Adipose tissue (tissue), 3 donors: Measurements from ENCODE around the gene PPOX. TPM values are rescaled to one million over a fixed set of nuclear protein-coding genes. Genes with fewer than 3 reads are reported as not detected.
A peak's percentile ranks its signal among the peaks of the same experiment; 100 is the strongest.

Experiments used
- H3K27ac ChIP-seq: one replicate; pipeline ENCODE4 v1.5.1; 2013; ENCODE audit warnings: low read depth, low read length
- WGBS, 3 donors: extraction: QIAGEN DNeasy Blood & Tissue Kit; methylation state at CpG; one replicate each; pipeline ENCODE4 v1.1.7; 2013; 5-methylcytosine and 5-hydroxymethylcytosine counted together
- polyA plus RNA-seq, 3 donors: library from polyadenylated mRNA; stranded (reverse); fragments of 200-250 nt; gene quantifications; one replicate each; pipeline ENCODE4 v1.2.3, GENCODE V29; 2013
- donor health status: healthy with polysubstance abuse.
- donor health status: Bipolar disorder and iron deficiency.
- donor health status: healthy.

Gene PPOX
- polyA plus RNA-seq, 3 donors, result 11.1 to 33.1 (median 16.2) TPM

DNA sequence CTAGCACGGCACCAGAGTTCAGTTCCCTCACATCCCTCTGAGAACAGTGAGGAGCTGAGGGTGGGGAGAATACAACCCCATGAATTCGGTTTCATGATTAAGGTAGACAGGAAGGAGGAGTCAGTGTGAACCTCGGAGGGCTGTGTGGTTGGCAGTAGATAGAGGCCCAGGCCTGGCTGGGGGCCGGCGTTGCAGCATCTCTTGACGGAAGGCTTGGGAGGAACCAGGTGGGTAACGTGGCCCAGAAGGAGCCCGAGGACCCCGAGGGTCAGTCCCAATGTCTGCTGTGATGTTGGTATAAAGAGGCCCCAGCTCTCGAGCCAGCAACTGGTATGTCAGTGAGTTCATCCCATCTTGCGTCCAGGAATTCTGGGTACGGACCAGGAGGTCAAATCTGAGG is 5.5 kb downstream of the PPOX start:
- WGBS, 3 donors, result 82 to 83% (median 83%) methylated on average over 12 of the region's 12 CpGs
- H3K27ac ChIP-seq, result no peak overlapping the region

- no peak overlapping the region for H3K27ac ChIP-seq
- 54 to 87% (median 82%) methylated on average over 1 of the region's 1 CpG for WGBS, 3 donors
Observed at GRCh38 chr1:161172349-161172748, 6.1 kb downstream of the PPOX start.

DNA sequence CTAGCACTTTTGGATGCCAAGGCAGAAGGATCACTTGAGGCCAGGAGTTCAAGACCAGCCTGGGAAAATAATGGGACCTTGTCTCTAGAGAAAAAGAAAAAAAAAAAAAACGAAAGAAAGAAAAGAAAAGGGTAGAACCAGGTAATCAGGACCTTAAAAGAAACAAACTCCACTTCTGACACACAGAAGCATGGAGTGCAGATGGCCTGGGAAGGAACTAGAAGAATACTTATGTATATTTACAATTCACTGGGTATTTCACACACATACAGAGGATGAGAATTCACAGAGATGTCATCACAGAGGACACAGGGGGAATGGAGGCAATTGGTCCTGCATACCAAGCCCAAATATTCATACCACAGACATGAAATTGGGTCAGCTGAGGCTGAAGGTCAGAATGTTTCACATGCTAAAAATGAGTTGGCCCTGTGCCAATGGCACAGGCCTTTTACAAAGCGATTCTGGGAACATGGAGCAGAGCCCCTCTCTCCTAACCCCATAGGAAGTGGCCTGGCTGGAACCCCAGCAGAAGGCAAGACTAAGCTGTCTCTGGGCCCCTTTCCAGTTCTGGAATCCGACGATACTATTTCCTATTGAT is 6.7 kb downstream of the PPOX start:
- WGBS, 3 donors, result 21 to 51% (median 38%) methylated on average over 4 of the region's 4 CpGs
- no peak overlapping the region for H3K27ac ChIP-seq

DNA sequence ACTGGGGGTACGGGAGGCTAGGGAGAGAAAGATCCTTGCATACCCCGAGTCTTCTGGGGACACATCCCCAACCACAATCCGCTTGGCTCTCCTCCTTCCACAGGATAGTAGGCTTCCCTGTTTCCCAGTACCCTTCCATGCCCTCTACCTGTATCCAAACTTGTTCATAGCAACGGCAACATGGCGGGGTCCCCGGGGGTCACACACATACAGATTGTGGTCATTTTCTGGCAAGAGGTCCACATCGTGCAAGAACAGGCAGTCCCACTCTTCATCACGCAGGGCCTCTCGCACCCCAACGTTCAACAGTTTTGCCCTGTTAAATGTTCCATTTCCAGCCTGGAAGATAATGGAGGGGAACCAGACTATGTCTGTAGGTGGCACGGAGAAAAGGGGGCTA is 7.5 kb downstream of the PPOX start:
- H3K27ac ChIP-seq, result no peak overlapping the region

GRCh38 chr1:161174911-161175310 is 8.7 kb downstream of the PPOX start:
- H3K27ac ChIP-seq, result no peak overlapping the region
- 93 to 96% (median 96%) methylated on average over 11 of the region's 11 CpGs for WGBS, 3 donors

More for the DNA sequence above, 7.5 kb downstream of the PPOX start:
- WGBS, 3 donors, result 92 to 95% (median 93%) methylated on average over 11 of the region's 11 CpGs

DNA sequence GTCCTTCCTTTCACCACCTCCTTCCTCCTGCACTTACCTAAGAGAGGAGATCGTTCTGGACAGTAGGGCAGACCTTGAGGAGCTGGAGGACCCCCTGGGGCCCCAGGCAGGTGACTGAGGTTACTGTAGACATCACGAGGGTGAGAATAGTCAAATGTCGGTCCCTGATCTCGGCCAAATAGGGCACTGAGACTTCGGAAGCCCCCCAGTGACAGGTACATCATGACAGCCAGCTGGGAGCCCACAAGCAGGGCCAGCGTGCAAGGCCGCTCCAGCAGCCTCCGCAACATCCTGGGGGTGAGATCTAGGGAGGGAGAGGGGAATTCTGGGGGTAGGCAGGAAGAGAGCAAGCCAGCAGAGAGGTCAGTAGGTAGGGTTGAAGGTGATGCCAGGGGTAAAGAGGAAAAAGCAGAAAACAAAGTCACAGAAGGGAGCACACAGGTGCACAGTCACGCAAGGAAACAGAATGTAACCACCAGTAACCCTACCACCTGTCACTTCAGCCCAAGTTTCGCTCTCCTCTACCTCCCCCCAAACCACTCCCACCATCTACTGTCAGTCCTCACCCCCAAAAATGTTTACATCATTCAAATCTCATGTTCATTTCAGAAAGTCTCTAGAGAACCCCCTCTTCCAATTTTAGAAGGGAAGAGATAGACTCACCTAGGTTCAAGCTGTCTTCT is 9.7 kb downstream of the PPOX start:
- WGBS, 3 donors, result 80 to 91% (median 89%) methylated on average over 10 of the region's 10 CpGs
- no peak overlapping the region for H3K27ac ChIP-seq

DNA sequence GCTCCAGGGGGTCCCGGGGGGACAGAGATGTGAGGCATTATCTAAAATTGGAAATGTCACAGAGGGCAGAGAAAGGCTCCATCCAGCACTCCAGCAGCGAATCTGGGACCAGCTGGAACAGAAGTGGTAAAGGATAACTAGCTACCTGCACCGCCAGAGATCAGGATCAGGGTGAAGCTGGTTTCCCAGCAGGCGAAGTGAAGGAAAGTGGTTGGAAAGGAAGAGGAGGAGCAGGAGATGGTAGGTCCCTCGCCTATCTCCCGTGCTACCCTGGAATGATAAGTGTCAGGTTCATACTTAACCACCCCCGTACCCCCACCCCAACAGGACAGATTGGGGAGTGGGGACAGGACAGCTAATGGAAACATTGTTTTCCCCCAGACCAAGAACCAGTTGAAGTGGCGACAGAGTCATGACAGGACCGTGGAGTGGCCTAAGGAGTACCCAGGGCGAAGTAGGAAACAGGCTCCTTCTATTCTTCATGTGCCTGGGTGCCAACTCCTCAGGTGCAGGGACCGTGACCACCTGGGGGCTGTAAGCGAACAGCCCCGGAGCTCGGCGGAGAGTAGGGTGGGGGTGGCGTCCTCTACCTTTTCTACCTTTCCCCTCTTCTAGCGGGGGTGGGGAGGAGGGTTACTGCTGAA is 10.4 kb downstream of the PPOX start:
- WGBS, 3 donors, result 10 to 18% (median 18%) methylated on average over 16 to 17 of the region's 17 CpGs
- no peak overlapping the region for H3K27ac ChIP-seq

GRCh38 chr1:161177112-161177935 is 11.1 kb downstream of the PPOX start, which contains the start of gene B4GALT3:
TSS of gene B4GALT3 (minus strand) at chr1:161177507. CDS start at chr1:161176060, 1,447 bp downstream.
- peak within 1 kb of the TSS; percentile 93 for H3K27ac ChIP-seq
- 2 to 5% (median 5%) methylated on average over 50 of the region's 50 CpGs for WGBS, 3 donors

GRCh38 chr1:161177936-161178244 is 11.7 kb downstream of the PPOX start:
- no peak overlapping the region for H3K27ac ChIP-seq
- WGBS, 3 donors, result 35 to 72% (median 71%) methylated on average over 9 of the region's 9 CpGs

- WGBS, 3 donors, result 93 to 97% (median 96%) methylated on average over 3 of the region's 3 CpGs
- no peak overlapping the region for H3K27ac ChIP-seq
Observed at GRCh38 chr1:161179698-161180097, 13.5 kb downstream of the PPOX start.

DNA sequence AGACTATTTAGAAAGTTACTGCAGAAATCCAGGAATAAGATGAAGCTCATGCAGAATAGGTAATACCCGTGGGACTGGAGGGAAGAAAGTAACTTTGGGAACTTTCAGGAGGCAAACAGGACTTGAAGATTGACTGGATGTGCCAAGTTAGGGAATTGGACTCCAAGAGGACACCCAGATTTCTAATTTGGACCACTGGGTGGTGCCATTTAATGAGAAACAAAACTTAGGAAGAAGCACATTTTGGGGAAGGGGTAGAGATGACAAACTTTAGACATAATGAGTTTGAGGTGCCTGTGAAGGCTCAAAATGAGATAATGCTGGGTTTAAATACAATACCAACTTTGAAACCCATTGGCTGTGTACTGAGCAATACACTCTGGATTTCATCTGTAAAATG is 14.4 kb downstream of the PPOX start:
- WGBS, 3 donors, result 54 to 72% (median 56%) methylated on average over 1 of the region's 1 CpG
- no peak overlapping the region for H3K27ac ChIP-seq

DNA sequence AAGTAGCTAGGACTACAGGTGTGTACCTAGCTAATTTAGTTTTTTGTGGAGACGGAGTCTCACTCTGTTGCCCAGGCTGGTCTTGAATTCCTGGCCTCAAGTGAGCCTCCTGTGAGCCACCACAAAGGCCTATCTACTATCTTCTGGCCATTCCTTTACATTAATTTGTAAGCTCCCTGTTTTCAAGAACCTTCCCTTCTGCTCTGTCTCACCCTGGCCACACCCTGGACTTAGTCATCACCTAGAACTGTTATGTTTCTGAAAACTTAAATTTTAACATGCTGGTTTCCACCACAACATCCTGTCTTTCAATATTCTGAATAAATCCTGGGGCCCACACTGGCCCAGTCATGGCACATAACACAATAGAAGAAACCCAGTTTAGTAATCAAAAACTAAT is 16.0 kb downstream of the PPOX start:
- WGBS, 3 donors, result 79 to 89% (median 84%) methylated on average over 1 of the region's 1 CpG
- H3K27ac ChIP-seq, result no peak overlapping the region

GRCh38 chr1:161185282-161185682 is 19.1 kb downstream of the PPOX start:
- 7 to 22% (median 14%) methylated on average over 3 of the region's 3 CpGs for WGBS, 3 donors

GRCh38 chr1:161185732-161186311 is 19.6 kb downstream of the PPOX start:
- WGBS, 3 donors, result 17 to 59% (median 28%) methylated on average over 2 of the region's 2 CpGs
- no peak overlapping the region for H3K27ac ChIP-seq

More at GRCh38 chr1:161185282-161185682, 19.1 kb downstream of the PPOX start:
- H3K27ac ChIP-seq, result no peak overlapping the region

GRCh38 chr1:161187311-161187710 is 21.1 kb downstream of the PPOX start:
- WGBS, 3 donors, result 69 to 71% (median 69%) methylated on average over 3 of the region's 3 CpGs
- no peak overlapping the region for H3K27ac ChIP-seq

- no peak overlapping the region for H3K27ac ChIP-seq
- WGBS, 3 donors, result 66 to 85% (median 74%) methylated on average over 6 of the region's 6 CpGs
Observed at GRCh38 chr1:161188381-161188780, 22.2 kb downstream of the PPOX start.

- H3K27ac ChIP-seq, result no peak overlapping the region
- 87 to 94% (median 88%) methylated on average over 5 of the region's 5 CpGs for WGBS, 3 donors
Observed at GRCh38 chr1:161189036-161189435, 22.8 kb downstream of the PPOX start.

GRCh38 chr1:161190962-161191521 is 24.8 kb downstream of the PPOX start:
- 39 to 74% (median 69%) methylated on average over 22 of the region's 22 CpGs for WGBS, 3 donors
- no peak overlapping the region for H3K27ac ChIP-seq
